HK-2 (cell line): Measurements from ENCODE around the gene PARD3.
A peak's percentile ranks its signal among the peaks of the same experiment; 100 is the strongest.

ENCODE experiments used
- DNase-seq: peaks from one replicate; pipeline ENCODE4 v3.0.0-alpha.2; 2018; ENCODE audit not compliant: unreplicated experiment

Gene PARD3

DNA sequence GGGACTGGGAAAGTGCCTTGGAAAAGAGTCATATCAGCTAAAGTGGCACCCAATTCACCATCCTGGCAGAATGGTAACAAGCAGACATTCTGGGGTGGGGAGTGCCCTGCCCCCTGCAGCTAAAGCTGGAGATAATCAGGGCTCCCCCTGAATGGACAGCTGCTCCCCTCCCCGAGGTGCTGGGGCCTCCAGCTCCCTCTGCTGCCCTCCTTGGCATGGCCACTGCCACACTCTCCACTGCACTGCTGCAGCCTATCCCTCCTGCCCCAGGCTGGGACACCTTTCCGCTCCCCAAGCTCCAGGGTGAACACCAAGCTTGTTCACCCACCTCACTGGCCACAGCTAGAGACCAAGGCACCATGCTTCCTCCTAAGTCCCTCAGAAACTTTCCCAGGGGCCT lies 9.8 kb upstream of the PARD3 start:
- DNase-seq, result no peak

GRCh38 chr10:34821587-34822585 lies 6.8 kb upstream of the PARD3 start:
- DNase-seq, result peak; percentile 15

DNA sequence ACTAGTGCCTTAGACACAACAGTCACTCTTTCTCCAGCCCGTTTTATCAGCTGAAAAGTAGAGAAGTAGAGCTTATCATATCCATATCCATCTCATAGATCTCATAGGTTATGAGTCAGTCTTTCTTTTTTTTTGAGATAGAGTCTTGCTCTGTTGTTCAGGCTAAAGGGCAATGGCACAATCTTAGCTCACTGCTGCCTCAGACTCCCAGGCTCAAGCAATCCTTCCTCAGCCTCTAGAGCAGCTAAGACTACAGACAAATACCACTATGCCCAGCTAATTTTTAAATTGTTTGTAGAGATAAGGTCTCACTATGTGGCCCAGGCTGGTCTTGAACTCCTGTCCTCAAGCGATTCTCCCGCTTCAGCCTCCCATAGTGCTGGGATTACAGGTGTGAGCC lies 2.5 kb upstream of the PARD3 start:
- no peak for DNase-seq

DNA sequence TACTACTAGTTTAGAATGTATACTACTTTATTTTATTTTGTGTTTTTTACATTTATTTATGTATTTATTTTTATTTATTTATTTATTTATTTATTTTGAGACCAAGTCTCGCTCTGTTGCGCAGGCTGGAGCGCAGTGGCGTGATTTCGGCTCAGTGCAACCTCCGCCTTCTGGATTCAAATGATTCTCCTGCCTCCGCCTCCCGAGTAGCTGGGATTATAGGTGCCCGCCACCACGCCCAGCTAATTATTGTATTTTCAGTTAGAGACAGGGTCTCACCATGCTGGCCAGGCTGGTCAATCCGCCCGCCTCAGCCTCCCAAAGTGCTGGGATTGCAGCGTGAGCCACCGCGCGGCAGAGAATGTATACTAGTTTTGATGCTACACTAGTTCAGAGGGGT lies 2.0 kb upstream of the PARD3 start:
- no peak for DNase-seq

DNA sequence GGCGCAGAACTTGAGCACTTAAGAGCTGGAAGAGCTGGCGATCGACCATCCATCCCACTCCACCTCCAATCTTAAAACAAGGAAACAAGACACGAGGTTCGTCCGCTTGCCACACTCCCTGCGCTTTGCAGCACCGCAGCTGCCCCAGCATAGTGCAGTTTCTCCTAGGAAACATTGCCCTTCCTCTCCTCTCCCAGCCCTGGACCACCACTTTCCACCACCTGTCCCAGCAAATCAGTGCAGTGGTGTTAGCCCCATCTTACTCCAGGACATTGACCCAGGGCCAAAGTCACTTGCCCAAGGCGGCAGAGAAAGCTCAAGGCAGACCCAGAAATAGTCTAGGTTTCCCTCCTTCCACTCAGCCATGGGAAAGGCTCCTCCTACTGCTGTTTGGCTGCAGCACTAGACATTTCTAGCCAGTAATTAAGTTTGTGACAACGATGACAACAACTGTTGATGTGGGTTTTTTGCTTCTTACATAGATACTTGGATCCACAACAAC lies 1.5 kb upstream of the PARD3 start:
- DNase-seq, result peak; percentile 27

GRCh38 chr10:34816085-34816496 lies 995 bp upstream of the PARD3 start:
- DNase-seq, result no peak

DNA sequence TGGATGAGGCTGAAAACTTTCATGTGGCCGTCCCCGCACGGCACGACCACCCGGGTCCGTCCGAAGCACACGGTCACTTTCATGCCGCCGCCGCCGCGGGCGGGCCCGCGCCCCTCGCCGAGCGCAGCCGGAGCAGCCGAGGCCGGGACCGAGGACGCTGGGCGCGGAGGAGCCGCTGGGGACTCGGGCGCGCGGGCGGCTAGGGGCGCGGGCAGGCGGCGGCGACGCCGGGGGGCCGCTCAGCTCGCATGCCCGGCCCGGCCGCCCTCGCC lies 247 bp downstream of the PARD3 start:
- DNase-seq, result peak; percentile 23

DNA sequence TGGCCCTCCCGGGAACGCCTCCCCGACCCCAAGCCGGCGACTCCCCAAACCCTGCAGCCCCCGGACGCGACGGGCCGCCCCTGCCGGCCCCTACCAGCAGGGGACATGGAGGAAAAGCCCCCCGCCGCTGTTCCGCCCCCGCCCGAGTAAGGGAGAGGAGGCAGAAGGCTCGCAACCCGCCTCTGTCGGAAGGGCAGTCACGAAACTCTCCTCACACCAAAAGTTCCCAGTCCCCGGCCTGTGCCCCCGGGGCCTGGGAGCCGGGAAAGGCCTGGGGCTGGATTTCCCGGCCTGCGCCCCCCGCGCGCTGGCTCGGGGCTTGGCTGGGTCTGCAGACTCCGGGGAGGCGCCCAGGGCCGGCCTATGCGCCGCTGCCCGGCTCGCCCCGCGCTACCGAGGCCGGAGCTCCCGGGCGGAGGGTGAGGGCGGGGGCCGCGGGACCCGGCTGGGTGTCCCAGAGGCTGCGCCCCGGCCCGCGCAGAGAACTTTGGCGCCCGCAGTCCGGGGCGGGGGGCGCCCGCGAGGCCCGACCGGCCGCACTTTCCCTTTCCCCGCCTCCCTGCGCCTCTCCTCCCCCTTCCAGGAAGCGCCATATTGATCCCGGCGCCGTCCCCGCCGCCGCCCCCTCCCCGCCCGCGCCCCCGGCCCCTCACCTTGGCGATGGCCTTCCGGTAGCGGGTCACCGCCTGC lies 728 bp downstream of the PARD3 start:
- peak; percentile 37 for DNase-seq

- peak; percentile 54 for DNase-seq
These were observed 1.4 kb downstream of the PARD3 start for GRCh38 chr10:34813626-34814222.

- no peak for DNase-seq
These were observed 2.3 kb downstream of the PARD3 start for GRCh38 chr10:34812771-34813170.

GRCh38 chr10:34811968-34812514 lies 3.1 kb downstream of the PARD3 start:
- no peak for DNase-seq

- DNase-seq, result no peak
These were observed 3.7 kb downstream of the PARD3 start for GRCh38 chr10:34811126-34811967.

DNA sequence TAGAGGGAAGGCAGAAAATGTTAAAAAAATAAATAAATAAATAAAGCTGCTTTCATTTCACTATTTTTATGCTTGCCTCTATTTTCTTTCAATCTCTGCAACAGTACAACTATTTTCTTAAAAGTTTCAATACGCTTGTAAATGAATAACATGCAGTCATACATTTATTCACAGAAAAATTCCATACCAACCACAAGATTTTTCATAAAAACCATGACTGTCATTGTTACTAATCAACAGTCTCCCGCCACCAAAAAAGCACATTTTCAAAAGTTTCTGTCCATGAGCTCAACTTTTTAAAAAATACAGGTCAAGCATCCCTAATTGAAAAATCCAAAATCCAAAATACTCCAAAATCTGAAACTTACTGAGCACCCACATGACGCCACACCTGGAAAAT lies 5.3 kb downstream of the PARD3 start:
- DNase-seq, result no peak

DNA sequence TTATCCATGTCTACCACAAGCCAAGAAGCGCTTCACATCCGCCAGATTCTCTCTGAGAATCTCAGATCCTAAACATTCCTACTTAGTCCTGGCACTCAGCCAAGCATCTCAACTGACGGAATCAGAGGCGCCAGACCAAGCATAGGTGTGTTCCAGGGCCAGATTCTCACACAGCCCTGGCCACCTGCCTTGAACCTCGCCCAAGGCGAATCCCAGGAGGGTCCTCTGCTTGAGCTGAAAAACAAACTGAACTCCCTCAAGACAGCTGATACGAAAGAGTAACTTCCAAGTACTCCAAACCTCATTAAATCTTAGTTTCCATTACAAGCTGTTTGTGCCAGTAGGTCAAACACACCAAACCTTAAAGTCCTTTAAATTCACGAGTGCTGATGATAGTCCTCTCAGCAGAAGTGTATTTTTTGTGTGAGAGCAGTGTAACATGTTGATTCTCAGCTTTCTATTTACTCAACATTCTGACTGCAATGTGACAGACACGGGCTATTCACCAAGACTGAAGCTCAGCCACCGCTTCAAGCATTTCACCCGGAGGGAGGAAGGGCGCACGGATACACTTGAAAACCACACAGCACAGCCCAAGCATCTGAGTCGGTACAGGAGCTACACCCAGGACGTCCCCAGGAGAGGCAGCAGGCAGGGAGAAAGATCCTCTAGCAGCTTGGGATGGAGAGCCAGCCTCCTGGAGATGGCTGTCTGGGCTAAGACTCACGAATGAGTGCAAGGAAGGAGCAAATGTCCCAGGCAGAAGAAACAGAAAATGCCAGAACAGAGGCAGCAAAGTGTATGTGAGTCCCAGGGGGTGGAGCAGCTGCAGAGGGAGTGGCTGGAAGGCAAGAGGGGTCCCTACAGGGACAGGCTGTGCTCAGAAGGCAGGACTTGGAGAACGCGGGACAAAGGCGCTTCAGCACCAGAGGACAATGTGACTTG lies 6.0 kb downstream of the PARD3 start:
- DNase-seq, result no peak

DNA sequence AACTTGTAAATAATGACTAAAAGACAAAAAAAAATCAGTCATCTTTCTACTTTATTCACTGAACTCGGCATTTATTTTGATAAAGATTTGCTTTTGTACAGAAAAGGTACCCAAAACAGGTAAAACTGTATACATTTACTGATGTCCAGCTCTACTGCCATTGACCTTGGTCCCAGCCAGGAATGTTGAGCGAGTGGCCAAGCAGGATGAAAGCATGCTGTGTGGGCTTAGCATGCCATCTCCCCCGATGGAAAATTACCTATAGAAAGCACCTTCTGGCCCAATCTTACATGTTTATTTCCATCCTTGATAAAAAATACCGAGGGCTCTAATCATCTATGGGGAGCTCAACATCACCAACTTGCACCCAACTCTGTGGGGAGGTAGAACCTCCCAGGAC lies 6.8 kb downstream of the PARD3 start:
- no peak for DNase-seq

GRCh38 chr10:34804306-34804705 lies 10.8 kb downstream of the PARD3 start:
- no peak for DNase-seq

DNA sequence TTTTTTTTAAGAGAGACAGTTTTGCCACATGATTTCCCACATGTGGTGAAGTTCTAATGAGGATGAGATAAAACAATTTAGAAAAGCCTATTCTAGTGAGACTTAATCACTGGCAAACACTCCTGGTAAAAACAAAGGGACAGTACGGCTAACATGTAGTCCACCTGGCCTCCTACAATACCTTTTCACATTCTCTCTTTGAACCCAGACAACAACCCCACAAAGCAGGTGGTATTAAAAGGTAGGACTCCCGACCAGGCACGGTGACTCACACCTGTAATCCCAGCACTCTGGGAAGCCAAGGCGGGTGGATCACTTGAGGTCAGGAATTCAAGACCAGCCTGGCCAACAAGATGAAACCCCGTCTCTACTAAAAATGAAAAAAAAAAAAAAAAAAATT lies 12.4 kb downstream of the PARD3 start:
- DNase-seq, result no peak

- DNase-seq, result no peak
These were observed 13.9 kb downstream of the PARD3 start for GRCh38 chr10:34801097-34801733.

- no peak for DNase-seq
These were observed 14.5 kb downstream of the PARD3 start for GRCh38 chr10:34800624-34801023.

DNA sequence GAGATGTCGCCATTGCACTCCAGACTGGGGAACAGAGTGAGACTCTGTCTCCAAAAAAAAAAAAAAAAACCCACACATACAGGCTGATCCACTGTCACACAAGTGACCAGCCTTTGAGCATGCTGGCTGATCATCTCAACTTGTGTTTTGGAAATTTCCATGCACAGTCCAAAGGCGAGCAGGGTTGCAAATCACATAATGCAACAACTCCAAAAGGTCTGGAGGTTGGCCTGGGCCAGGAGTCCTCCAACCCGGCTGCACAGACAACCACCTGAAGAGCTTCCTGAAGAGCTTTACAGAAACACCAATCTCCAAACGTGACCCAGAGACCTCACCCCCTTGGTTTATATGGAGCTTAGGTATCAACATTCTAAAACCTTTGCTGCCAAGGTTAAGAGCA lies 16.4 kb downstream of the PARD3 start:
- no peak for DNase-seq
